ENCODE data around the gene KIRREL3.

DNA sequence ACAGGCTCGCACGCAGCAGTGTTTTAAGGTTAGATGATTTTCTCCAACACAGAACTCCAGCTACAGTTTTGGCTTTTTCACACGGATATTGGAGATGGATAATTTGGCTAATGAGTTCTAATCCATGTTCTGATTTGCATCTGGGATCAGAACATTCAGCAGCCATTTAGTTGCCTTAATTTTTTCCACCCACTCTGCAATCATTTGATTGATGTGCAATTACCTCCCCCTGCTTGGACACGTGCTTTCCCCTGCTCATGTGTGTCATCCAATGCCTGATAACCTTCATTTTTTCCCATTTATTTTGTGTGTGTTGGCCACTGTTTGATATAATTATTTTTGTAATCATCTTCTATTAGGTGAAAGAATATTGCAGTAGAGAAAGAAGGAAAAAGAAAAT, 387.3 kb downstream of the KIRREL3 start:
- TF ChIP-seq ZNF274 (IDR thresholded peaks at IDR 0.05; ENCODE audit: low read depth, low read length) (no peak), SUZ12 (IDR thresholded peaks at IDR 0.05; ENCODE audit: extremely low read depth, insufficient read depth, insufficient read length) (no peak), YY1 (IDR thresholded peaks at IDR 0.05; ENCODE audit: insufficient read depth, insufficient read length) (no peak)

Data from NT2/D1 (cell line).